Peyer's patch (tissue), 4 donors: Measurements from ENCODE around the gene ACER3. TPM values are rescaled to one million over a fixed set of nuclear protein-coding genes. Genes with fewer than 3 reads are reported as not detected.
"Not testable (repeated sequence)": the region's sequence is repeated elsewhere in the genome, so short reads cannot be mapped to it uniquely, and the experiment has no call there.

Source experiments
- DNase-seq, 3 donors: peaks; one replicate each; pipeline ENCODE4 v3.0.0-alpha.2; 2017 to 2019
- H3K27ac ChIP-seq, 4 donors: fragments of 200-600 bp; sonication (generic); one replicate each; pipeline ENCODE4 v1.5.1; 2016 to 2019
- H3K27me3 ChIP-seq, 2 donors: fragments of 200-600 bp; sonication (generic); one replicate each; pipeline ENCODE4 v1.5.1; 2019
- H3K36me3 ChIP-seq, 3 donors: fragments of 200-600 bp; sonication (generic); one replicate each; pipeline ENCODE4 v1.5.1; 2016 to 2019
- H3K4me1 ChIP-seq, 4 donors: fragments of 200-600 bp; sonication (generic); one replicate each; pipeline ENCODE4 v1.5.1; 2016 to 2019
- H3K4me3 ChIP-seq, 4 donors: fragments of 200-600 bp; sonication (generic); 1 replicate in 3 of 4; 2 replicates in 1 of 4; pipeline ENCODE4 v1.5.1; 2016 to 2019; ENCODE audit warnings: mild to moderate bottlenecking in 1 of 4
- H3K9me3 ChIP-seq, 4 donors: fragments of 200-600 bp; sonication (generic); one replicate each; pipeline ENCODE4 v1.5.1; 2016 to 2019; ENCODE audit warnings: mild to moderate bottlenecking in 1 of 4
- POLR2A ChIP-seq, 2 donors: fragments of 450-650 bp; IDR thresholded peaks; one replicate each; pipeline ENCODE4 v1.5.1; 2017; ENCODE audit warnings: antibody characterized with exemption in 2 of 2, mild to moderate bottlenecking in 2 of 2, moderate library complexity in 2 of 2
- total RNA-seq, 4 donors: library from RNA; depleted of rRNA; stranded (reverse); fragments of >200 nt; gene quantifications; one replicate each; pipeline ENCODE4 v1.1.0, GENCODE V29; 2016
- TF ChIP-seq, protein P1 (sequence below), 6 experiments: fragments of 450-650 bp in 4 of 6; fragments of 200-600 bp in 2 of 6; sonication (generic) in 1 of 6; IDR thresholded peaks; one replicate each; pipeline ENCODE4 v1.5.1; 2017 to 2019; ENCODE audit warnings: antibody characterized with exemption in 6 of 6, mild to moderate bottlenecking in 3 of 6, moderate library complexity in 1 of 6

Gene ACER3
- total RNA-seq, 4 donors from 2014 or later: 13.2 to 25.5 (median 19.8) TPM

- H3K36me3 ChIP-seq: no peaks in the 10 kb centered on the region
- no peaks in the 10 kb centered on the region for H3K9me3 ChIP-seq
- no peaks in the 10 kb centered on the region for H3K27me3 ChIP-seq
- H3K27ac ChIP-seq: no peak overlapping the region
- H3K4me1 ChIP-seq: peaks cover 0 to 20% (median 9%) of the 10 kb centered on the region in 4 donors
- no peak overlapping the region for H3K4me3 ChIP-seq
- no peak for DNase-seq
- no peak for TF ChIP-seq POLR2A (IDR thresholded peaks at IDR 0.05)
- TF ChIP-seq, protein P1, sequence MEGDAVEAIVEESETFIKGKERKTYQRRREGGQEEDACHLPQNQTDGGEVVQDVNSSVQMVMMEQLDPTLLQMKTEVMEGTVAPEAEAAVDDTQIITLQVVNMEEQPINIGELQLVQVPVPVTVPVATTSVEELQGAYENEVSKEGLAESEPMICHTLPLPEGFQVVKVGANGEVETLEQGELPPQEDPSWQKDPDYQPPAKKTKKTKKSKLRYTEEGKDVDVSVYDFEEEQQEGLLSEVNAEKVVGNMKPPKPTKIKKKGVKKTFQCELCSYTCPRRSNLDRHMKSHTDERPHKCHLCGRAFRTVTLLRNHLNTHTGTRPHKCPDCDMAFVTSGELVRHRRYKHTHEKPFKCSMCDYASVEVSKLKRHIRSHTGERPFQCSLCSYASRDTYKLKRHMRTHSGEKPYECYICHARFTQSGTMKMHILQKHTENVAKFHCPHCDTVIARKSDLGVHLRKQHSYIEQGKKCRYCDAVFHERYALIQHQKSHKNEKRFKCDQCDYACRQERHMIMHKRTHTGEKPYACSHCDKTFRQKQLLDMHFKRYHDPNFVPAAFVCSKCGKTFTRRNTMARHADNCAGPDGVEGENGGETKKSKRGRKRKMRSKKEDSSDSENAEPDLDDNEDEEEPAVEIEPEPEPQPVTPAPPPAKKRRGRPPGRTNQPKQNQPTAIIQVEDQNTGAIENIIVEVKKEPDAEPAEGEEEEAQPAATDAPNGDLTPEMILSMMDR (IDR thresholded peaks at IDR 0.05): no peak
Observed at GRCh38 chr11:77044356-77044755, 183.6 kb downstream of the ACER3 start.

- Histone ChIP-seq H3K9me3 (no peaks in the 10 kb centered on the region), H3K36me3 (no peaks in the 10 kb centered on the region), H3K27me3 (no peaks in the 10 kb centered on the region), H3K4me3 (no peak overlapping the region), H3K4me1 (peaks cover 0 to 17% (median 4%) of the 10 kb centered on the region in 4 donors), H3K27ac (no peak overlapping the region)
- TF ChIP-seq, protein P1 (IDR thresholded peaks at IDR 0.05): no peak
- DNase-seq: no peak
Observed at GRCh38 chr11:77044886-77045285, 184.2 kb downstream of the ACER3 start.

DNA sequence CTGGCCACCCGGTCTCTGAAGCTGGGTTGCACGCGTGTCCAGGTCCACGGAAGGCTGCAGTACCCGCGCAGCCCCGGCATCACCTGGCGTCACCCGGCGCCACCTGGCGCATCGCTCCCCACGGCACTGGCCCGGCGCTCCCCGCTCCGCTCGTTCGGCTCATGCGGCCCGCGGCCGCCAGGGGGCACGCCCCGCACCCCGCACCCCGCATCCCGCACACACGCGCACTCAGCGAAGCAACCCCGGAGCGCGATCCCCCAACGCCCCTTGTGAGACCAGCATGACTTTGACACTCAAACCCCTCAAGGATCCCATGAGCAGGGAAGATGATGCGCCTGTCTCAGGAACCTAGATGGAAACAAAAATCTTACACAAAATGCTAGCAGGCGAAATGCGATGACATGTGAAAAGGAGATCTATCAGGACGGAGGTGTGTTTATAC is 185.4 kb downstream of the ACER3 start:
- Histone ChIP-seq H3K9me3 (no peaks in the 10 kb centered on the region), H3K27me3 (no peaks in the 10 kb centered on the region), H3K27ac (no peak overlapping the region), H3K4me1 (peaks cover 0 to 13% (median 2%) of the 10 kb centered on the region in 4 donors), H3K4me3 (peak overlapping the region in 1 of 4 donors; percentile 17), H3K36me3 (no peaks in the 10 kb centered on the region)
- TF ChIP-seq POLR2A (IDR thresholded peaks at IDR 0.05): no peak
- TF ChIP-seq, protein P1 (IDR thresholded peaks at IDR 0.05): peak in 5 of 6 experiments; percentile 27 to 98 (median 97)
- DNase-seq: peak in 2 of 3 donors; percentile 72 to 89

DNA sequence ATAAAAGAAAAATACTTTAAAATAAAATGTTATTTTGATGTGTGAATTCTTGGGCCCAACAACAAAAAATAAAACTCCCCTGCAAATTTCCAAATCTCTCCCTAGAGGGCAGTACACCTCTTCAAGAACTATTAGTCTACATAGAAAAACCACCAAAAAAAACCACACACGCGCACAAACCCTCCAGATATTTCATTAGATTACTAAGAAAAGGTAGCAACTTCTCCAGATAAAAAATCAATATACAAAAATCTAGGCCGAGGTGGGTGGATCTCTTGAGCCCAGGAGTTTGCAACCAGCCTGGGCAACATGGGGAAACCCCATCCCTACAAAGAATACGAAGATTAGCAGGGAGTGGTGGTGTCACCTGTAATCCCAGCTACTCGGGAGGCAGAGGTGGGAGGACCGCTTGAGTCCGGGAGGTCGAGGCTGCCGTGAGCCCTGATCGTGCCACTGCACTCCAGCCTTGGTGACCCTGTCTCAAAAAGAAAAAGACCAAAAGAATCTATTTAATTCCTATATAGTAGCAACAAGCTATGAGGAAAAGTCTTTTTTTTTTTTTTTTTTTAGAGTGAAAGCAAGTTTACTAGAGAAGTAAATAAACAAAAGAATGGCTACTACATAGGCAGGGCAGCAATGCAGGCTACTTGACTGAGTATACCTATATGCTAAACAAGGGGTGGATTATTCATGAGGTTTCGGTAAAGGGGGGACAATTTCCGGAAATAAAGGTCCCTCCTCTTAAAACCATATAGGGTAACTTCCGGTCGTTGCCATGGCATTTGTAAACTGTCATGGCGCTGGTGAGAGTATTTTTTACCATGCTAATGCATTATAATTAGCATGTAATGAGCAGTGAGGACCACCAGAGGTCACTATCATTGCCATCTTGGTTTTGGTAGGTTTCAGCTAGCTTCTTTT is 186.5 kb downstream of the ACER3 start:
- peaks cover 0 to 13% (median 2%) of the 10 kb centered on the region in 4 donors for H3K4me1 ChIP-seq
- no peaks in the 10 kb centered on the region for H3K27me3 ChIP-seq
- H3K36me3 ChIP-seq: no peaks in the 10 kb centered on the region
- TF ChIP-seq, protein P1 (IDR thresholded peaks at IDR 0.05): peak; percentile 64 to 91 (median 89)
- no peak for TF ChIP-seq POLR2A (IDR thresholded peaks at IDR 0.05)
- H3K4me3 ChIP-seq: peak overlapping the region; percentile 12 to 45 (median 30)
- H3K27ac ChIP-seq: peak overlapping the region in 3 of 4 donors; percentile 8 to 43 (median 39)
- DNase-seq: peak; percentile 73 to 93 (median 77)
- H3K9me3 ChIP-seq: no peaks in the 10 kb centered on the region

DNA sequence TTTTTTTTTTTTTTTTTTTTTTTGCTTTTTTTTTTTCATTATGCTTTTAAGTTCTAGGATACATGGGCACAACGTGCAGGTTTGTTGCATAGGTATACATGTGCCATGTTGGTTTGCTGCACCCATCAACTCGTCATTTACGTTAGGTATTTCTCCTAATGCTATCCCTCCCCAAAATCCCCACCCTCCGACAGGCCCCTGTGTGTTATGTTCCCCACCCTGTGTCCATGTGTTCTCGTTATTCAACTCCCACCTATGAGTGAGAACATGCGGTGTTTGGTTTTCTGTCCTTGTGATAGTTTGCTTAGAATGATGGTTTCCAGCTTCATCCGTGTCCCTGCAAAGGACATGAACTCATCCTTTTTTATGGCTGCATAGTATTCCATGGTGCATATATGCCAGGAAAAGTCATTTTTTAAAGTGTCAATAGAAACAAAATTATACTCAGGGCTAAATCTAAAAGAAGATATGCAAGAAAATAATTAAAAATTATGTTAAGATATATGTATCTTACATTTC is 187.3 kb downstream of the ACER3 start:
- not testable (repeated sequence) for DNase-seq, H3K27me3 ChIP-seq, H3K36me3 ChIP-seq, H3K4me3 ChIP-seq, H3K27ac ChIP-seq, H3K9me3 ChIP-seq
- peaks cover 0 to 13% (median 2%) of the 10 kb centered on the region in 4 donors for H3K4me1 ChIP-seq

DNA sequence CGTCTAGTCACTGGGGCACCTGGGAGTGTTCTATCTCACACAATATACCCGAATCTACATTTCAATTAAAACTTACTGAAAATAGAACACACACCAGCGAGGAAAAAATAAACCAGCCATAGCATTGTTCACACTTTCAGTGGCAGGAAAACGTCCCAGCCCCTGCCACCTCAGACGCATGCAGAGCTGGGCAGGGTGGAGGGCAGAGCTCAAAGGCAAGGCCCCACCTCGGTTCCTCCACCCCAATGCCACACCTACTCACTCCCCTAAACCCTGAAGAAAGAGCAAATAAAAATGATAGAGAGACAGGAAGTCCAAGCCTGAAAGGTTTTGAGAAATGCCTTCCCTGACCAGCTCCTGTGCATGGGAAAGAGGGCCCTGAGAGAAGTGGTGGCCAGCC is 188.3 kb downstream of the ACER3 start:
- H3K27me3 ChIP-seq: no peaks in the 10 kb centered on the region
- peaks cover 0 to 13% (median 2%) of the 10 kb centered on the region in 4 donors for H3K4me1 ChIP-seq
- H3K27ac ChIP-seq: peak overlapping the region in 3 of 4 donors; percentile 50 to 71 (median 68)
- H3K9me3 ChIP-seq: no peaks in the 10 kb centered on the region
- no peak overlapping the region for H3K4me3 ChIP-seq
- DNase-seq: peak in 2 of 3 donors; percentile 66 to 69
- no peak for TF ChIP-seq POLR2A (IDR thresholded peaks at IDR 0.05)
- H3K36me3 ChIP-seq: no peaks in the 10 kb centered on the region
